Activated CD8-positive, alpha-beta T cell treated with anti-CD3 and anti-CD28 coated beads for 36 hours (primary cell): Measurements from ENCODE around the gene PCDHGA10. TPM values are rescaled to one million over a fixed set of nuclear protein-coding genes. Genes with fewer than 3 reads are reported as not detected.
"Not testable (repeated sequence)": the region's sequence is repeated elsewhere in the genome, so short reads cannot be mapped to it uniquely, and the experiment has no call there.

Experiments
- ATAC-seq: fragments of 200-7000 bp; cut with Tn5 transposase; one replicate; pipeline ENCODE4 v1.10.0; 2021; ENCODE audit warnings: mild to moderate bottlenecking, moderate library complexity
- CTCF ChIA-PET: fragments of 350-600 bp; sonication (Branson Sonifier 250); formaldehyde crosslinking; loops from one replicate; lab custom pipeline; 2021; ENCODE audit warnings: antibody characterized with exemption; lab: Charles Lee
- POLR2A ChIA-PET: fragments of 350-600 bp; sonication (Branson Sonifier 250); formaldehyde crosslinking; loops from one replicate; lab custom pipeline; 2021; ENCODE audit warnings: antibody characterized with exemption; lab: Charles Lee
- DNase-seq: peaks from one replicate; pipeline ENCODE4 v3.0.0-alpha.2; 2020
- H3K27ac Mint-ChIP-seq: one replicate; pipeline ENCODE4 v1.8.0; 2021; ENCODE audit warnings: mild to moderate bottlenecking, mixed read lengths
- H3K27me3 Mint-ChIP-seq: one replicate; pipeline ENCODE4 v1.8.0; 2021; ENCODE audit warnings: mixed read lengths
- H3K36me3 Mint-ChIP-seq: one replicate; pipeline ENCODE4 v1.8.0; 2021; ENCODE audit warnings: low read depth, mixed read lengths
- H3K4me1 Mint-ChIP-seq: one replicate; pipeline ENCODE4 v1.8.0; 2021; ENCODE audit warnings: low read depth, mixed read lengths
- H3K4me3 Mint-ChIP-seq: one replicate; pipeline ENCODE4 v1.8.0; 2021; ENCODE audit warnings: mild to moderate bottlenecking, moderate library complexity, mixed read lengths
- H3K9me3 Mint-ChIP-seq: one replicate; pipeline ENCODE4 v1.8.0; 2021; ENCODE audit warnings: mixed read lengths
- CTCF ChIP-seq: fragments of 200-600 bp; IDR thresholded peaks from one replicate; pipeline ENCODE4 v1.8.0; 2022; ENCODE audit warnings: antibody characterized with exemption, mild to moderate bottlenecking
- intact Hi-C: fragments of 100-400 bp; cut with micrococcal nuclease; formaldehyde crosslinking; loops from one replicate; pipeline ENCODE4 v1.10.0; 2022
- total RNA-seq, 2 experiments: library from RNA; stranded (reverse); gene quantifications; one replicate each; pipeline ENCODE4 v1.2.3, GENCODE V29; 2021

Gene PCDHGA10
- total RNA-seq, 2 experiments from 2014 or later = not detected

DNA sequence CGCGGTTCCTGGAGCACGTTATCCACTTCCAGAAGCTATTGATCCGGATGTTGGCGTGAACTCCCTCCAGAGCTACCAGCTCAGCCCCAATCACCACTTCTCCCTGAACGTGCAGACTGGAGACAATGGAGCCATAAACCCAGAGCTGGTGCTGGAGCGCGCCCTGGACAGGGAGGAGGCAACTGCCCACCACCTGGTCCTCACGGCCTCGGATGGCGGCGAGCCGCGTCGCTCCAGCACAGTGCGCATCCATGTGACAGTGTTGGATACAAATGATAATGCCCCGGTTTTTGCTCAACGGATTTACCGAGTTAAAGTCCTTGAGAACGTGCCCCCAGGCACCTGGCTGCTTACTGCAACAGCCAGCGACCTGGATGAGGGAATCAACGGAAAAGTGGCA lies 9.4 kb upstream of the PCDHGA10 start:
- H3K36me3 Mint-ChIP-seq = peaks cover 22% of the 10 kb centered on the region
- intact Hi-C loops = no loop called here
- H3K4me3 Mint-ChIP-seq = no peak overlapping the region
- ATAC-seq (no peak), DNase-seq (no peak)
- ChIA-PET CTCF (interaction anchor here (0.6 to 2.0 kb wide), 10 partner anchors 10 to 166 kb away, joined by 3 to 19 read pairs (median 4); partner anchors contain the start of genes PCDHB15, PCDHGA10, PCDHGA11 and PCDHGA12), POLR2A (no interaction called here)
- no peak for TF ChIP-seq CTCF
- peaks cover 66% of the 10 kb centered on the region for H3K27me3 Mint-ChIP-seq
- H3K27ac Mint-ChIP-seq = no peak overlapping the region
- no peaks in the 10 kb centered on the region for H3K4me1 Mint-ChIP-seq
- H3K9me3 Mint-ChIP-seq = peaks cover 28% of the 10 kb centered on the region

DNA sequence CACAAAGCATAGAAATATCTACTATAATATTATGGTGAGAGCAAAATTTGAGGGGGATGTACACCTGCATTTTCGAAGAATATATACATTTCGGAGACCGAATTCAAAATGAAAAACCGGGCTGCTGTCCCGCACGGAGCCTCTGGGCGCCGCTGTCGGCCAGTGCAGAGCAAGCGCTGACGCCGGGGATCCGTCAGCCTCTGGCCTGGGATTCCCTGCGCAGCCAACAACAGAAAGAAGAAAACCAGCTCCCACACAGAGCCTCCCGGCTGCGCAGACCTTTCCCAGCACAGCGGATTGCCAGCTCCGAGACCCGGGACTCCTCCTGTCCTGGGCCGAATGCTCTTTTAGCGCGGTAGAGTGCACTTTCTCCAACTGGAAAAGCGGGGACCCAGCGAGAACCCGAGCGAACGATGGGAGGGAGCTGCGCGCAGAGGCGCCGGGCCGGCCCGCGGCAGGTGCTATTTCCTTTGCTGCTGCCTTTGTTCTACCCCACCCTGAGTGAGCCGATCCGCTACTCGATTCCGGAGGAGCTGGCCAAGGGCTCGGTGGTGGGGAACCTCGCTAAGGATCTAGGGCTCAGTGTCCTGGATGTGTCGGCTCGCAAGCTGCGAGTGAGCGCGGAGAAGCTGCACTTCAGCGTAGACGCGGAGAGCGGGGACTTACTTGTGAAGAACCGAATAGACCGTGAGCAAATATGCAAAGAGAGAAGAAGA lies 4.8 kb upstream of the PCDHGA10 start, which contains the start of gene PCDHGB6:
Gene PCDHGB6 (plus strand): TSS at position 232 of the 716 bp plus-strand sequence. CDS start 182 bp downstream, at position 414.
- peaks cover 25% of the 10 kb centered on the region for H3K9me3 Mint-ChIP-seq
- POLR2A ChIA-PET = interaction anchor here (0.7 kb wide), 1 partner anchor 293 kb away, joined by 3 read pairs; no protein-coding TSS in a partner anchor
- H3K4me1 Mint-ChIP-seq, H3K27ac Mint-ChIP-seq, intact Hi-C loops: not testable (repeated sequence)
- peaks cover 15% of the 10 kb centered on the region for H3K36me3 Mint-ChIP-seq
- CTCF ChIA-PET = interaction anchor here (0.6 to 4.3 kb wide), 15 partner anchors 10 to 177 kb away, joined by 3 to 20 read pairs (median 4); partner anchors contain the start of genes PCDHGA11, PCDHGB3, PCDHGB5 and PCDHGB7
- peaks cover 72% of the 10 kb centered on the region for H3K27me3 Mint-ChIP-seq
- DNase-seq = peak; percentile 52
- H3K4me3 Mint-ChIP-seq = peak within 1 kb of the TSS; percentile 37
- ATAC-seq = peak; percentile 82
- peak; percentile 55 for TF ChIP-seq CTCF

DNA sequence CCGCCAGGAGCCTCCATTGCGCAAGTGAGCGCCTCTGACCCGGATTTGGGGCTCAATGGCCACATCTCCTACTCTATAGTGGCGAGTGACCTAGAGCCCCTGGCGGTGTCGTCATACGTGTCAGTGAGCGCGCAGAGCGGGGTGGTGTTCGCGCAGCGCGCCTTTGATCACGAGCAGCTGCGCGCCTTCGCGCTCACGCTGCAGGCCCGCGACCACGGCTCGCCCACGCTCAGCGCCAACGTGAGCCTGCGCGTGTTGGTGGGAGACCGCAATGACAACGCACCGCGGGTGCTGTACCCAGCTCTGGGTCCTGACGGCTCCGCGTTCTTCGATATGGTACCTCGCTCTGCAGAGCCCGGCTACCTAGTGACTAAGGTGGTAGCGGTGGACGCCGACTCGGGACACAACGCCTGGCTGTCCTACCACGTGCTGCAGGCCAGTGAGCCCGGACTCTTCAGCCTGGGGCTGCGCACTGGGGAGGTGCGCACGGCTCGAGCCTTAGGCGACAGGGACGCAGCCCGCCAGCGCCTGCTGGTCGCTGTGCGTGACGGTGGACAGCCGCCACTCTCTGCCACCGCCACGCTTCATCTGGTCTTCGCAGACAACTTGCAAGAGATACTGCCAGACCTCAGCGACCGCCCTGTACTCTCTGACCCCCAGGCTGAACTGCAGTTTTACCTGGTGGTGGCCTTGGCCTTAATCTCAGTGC lies 3.0 kb upstream of the PCDHGA10 start:
- Mint-ChIP-seq H3K27me3 (peaks cover 73% of the 10 kb centered on the region), H3K4me1 (peaks cover 8% of the 10 kb centered on the region), H3K36me3 (peaks cover 22% of the 10 kb centered on the region), H3K4me3 (no peak overlapping the region), H3K9me3 (peaks cover 26% of the 10 kb centered on the region), H3K27ac (no peak overlapping the region)
- ATAC-seq (no peak), DNase-seq (no peak)
- POLR2A ChIA-PET = no interaction called here
- CTCF ChIA-PET = no interaction called here
- intact Hi-C loops = loop anchor here (5.0 kb wide), 2 partner anchors 103 to 148 kb away; no protein-coding TSS in a partner anchor
- TF ChIP-seq CTCF = no peak

GRCh38 chr5:141411575-141411974 lies 1.2 kb upstream of the PCDHGA10 start:
- Mint-ChIP-seq H3K9me3 (peaks cover 28% of the 10 kb centered on the region), H3K36me3 (peaks cover 25% of the 10 kb centered on the region), H3K27me3 (peaks cover 70% of the 10 kb centered on the region), H3K4me1 (peaks cover 12% of the 10 kb centered on the region), H3K4me3 (no peak overlapping the region), H3K27ac (no peak overlapping the region)
- no peak for TF ChIP-seq CTCF
- POLR2A ChIA-PET = no interaction called here
- ATAC-seq (no peak), DNase-seq (no peak)
- intact Hi-C loops = loop anchor here (5.0 kb wide), 2 partner anchors 101 to 146 kb away; no protein-coding TSS in a partner anchor
- CTCF ChIA-PET = interaction anchor here (3.3 to 3.7 kb wide), 2 partner anchors 9 to 100 kb away, joined by 19 to 45 read pairs; partner anchors contain the start of gene PCDHGA9
